Measurements from ENCODE around the gene HAX1.

- TF ChIP-seq CTCF (conservative IDR thresholded peaks at IDR 0.05; ENCODE audit: low read depth, low read length) (no peak), EZH2phosphoT487 (IDR thresholded peaks at IDR 0.05; ENCODE audit: borderline replicate concordance, low read length) (no peak)
Measured at GRCh38 chr1:154237880-154238506, 34.4 kb upstream of the HAX1 start.

Measured in PC-3 (cell line).